ENCODE results near the gene CBFA2T3.

CBFA2T3 gene

DNA sequence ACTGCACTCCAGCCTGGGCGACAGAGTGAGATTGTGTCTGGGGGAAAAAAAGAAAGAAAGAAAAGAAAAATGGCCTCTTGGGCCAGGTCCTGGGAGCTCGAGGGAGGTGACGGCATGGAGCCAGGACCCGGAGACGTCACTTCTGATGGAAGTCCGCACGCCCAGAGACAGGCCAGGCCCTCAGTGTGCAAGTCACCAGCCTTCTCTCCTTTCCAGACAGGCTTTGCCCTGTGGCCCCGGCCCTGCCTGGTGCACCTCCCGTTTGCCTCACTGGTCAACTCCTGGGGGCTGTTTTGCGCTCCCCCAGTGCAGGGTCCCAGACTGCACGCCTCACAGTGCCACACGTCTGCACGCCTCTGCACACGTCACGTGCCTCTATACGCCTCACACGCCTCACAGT, 44.1 kb downstream of the CBFA2T3 start:
- Mint-ChIP-seq H3K4me1 (peaks cover 23% of the 10 kb centered on the region), H3K27me3 (ENCODE audit: low read depth, poor library complexity) (peaks cover 42% of the 10 kb centered on the region), H3K4me3 (no peak overlapping the region), H3K9me3 (peaks cover 3% of the 10 kb centered on the region), H3K27ac (no peak overlapping the region), H3K36me3 (ENCODE audit: low read depth) (no peaks in the 10 kb centered on the region)
- TF ChIP-seq, protein P1, sequence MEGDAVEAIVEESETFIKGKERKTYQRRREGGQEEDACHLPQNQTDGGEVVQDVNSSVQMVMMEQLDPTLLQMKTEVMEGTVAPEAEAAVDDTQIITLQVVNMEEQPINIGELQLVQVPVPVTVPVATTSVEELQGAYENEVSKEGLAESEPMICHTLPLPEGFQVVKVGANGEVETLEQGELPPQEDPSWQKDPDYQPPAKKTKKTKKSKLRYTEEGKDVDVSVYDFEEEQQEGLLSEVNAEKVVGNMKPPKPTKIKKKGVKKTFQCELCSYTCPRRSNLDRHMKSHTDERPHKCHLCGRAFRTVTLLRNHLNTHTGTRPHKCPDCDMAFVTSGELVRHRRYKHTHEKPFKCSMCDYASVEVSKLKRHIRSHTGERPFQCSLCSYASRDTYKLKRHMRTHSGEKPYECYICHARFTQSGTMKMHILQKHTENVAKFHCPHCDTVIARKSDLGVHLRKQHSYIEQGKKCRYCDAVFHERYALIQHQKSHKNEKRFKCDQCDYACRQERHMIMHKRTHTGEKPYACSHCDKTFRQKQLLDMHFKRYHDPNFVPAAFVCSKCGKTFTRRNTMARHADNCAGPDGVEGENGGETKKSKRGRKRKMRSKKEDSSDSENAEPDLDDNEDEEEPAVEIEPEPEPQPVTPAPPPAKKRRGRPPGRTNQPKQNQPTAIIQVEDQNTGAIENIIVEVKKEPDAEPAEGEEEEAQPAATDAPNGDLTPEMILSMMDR (IDR thresholded peaks at IDR 0.05): no peak
- no peak for DNase-seq

DNA sequence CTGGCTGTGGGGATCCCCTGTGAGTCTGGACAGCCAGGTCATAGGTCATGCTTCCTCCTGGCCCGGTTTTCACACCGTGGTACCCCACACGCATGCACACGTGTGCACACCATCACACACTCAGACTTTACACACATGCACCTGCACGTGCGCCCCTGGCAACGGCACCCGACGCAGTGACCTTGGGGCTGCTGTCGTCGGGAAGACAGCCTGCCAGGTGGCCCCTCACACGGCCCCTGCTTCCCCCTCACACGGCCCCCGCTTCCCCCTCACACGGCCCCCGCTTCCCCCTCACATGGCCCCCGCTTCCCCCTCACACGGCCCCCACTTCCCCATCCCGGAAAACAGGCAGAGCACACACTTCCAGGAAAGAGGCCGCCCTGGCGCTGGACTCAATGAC, 45.1 kb downstream of the CBFA2T3 start:
- TF ChIP-seq, protein P1 (IDR thresholded peaks at IDR 0.05): no peak
- Mint-ChIP-seq H3K27me3 (ENCODE audit: low read depth, poor library complexity) (peaks cover 32% of the 10 kb centered on the region), H3K9me3 (peaks cover 3% of the 10 kb centered on the region), H3K4me3 (no peak overlapping the region), H3K27ac (no peak overlapping the region), H3K4me1 (peaks cover 25% of the 10 kb centered on the region), H3K36me3 (ENCODE audit: low read depth) (no peaks in the 10 kb centered on the region)
- DNase-seq: no peak

DNA sequence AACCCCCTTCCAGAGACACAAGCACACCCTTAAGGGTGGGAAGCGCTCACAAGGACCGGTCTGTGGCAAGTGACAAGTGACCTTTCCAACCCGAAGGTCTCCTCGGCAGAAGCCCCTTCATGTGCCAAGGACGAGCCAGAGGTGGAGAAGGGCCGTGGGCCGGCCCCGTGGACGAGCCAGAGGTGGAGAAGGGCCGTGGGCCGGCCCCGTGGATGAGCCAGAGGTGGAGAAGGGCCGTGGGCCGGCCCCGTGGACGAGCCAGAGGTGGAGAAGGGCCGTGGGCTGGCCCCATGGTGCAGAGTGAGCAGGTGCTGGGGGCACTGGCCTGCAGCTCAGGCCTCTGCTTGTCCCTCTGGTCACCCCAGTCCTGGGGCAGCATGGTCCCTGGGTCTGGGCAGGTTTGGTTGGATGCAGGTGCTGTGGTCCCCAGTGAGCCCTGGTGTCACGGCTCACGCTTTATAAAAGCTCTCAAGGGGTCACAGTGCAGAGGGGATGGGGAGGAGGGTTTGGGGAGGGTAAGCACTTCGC, 45.6 kb downstream of the CBFA2T3 start:
- Mint-ChIP-seq H3K27me3 (ENCODE audit: low read depth, poor library complexity) (peaks cover 28% of the 10 kb centered on the region), H3K4me3 (no peak overlapping the region), H3K9me3 (peaks cover 3% of the 10 kb centered on the region), H3K4me1 (peaks cover 25% of the 10 kb centered on the region), H3K36me3 (ENCODE audit: low read depth) (no peaks in the 10 kb centered on the region), H3K27ac (no peak overlapping the region)
- DNase-seq: no peak
- TF ChIP-seq, protein P1 (IDR thresholded peaks at IDR 0.05): no peak

DNA sequence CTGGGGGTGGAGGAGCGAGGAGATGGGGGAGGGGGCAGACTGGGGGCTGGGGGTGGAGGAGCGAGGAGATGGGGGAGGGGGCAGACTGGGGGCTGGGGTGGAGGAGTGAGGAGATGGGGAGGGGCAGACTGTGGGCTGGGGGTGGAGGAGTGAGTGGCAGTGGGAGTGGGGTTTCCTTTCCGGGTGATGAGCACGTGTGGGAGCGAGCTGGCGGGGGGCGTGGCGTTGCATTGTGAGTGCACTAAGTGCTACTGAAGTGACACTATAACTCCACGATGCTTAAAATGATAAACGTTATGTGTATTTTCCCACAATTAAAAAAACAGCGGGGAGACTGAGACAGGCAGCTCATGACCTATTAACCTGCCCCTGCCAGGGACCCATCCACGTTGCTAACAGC, 46.3 kb downstream of the CBFA2T3 start:
- Mint-ChIP-seq H3K4me1 (peaks cover 31% of the 10 kb centered on the region), H3K9me3 (peaks cover 3% of the 10 kb centered on the region), H3K4me3 (no peak overlapping the region), H3K36me3 (ENCODE audit: low read depth) (no peaks in the 10 kb centered on the region), H3K27ac (no peak overlapping the region), H3K27me3 (ENCODE audit: low read depth, poor library complexity) (peaks cover 27% of the 10 kb centered on the region)
- TF ChIP-seq, protein P1 (IDR thresholded peaks at IDR 0.05): no peak
- no peak for DNase-seq

DNA sequence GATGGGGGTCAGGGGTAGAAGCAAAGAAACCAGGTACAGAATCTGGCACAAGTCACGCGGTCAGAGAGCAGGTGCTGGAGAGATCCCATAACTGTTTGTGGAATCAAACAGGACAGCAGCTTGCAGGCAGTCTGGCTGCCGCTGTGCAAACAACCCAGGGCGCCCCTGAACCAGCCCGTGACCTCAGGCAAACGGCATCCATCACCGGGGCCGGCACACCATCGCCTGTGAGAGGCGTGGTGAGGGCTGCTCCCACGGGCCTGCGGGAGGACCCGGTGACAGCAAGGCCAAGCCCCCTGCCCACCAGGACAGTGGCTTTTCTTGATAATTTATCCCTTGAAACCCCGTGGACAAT, 47.9 kb downstream of the CBFA2T3 start:
- TF ChIP-seq, protein P1 (IDR thresholded peaks at IDR 0.05): no peak
- DNase-seq: no peak
- Mint-ChIP-seq H3K9me3 (peaks cover 3% of the 10 kb centered on the region), H3K27ac (no peak overlapping the region), H3K4me1 (peaks cover 37% of the 10 kb centered on the region), H3K27me3 (ENCODE audit: low read depth, poor library complexity) (peaks cover 20% of the 10 kb centered on the region), H3K36me3 (ENCODE audit: low read depth) (no peaks in the 10 kb centered on the region), H3K4me3 (no peak overlapping the region)

DNA sequence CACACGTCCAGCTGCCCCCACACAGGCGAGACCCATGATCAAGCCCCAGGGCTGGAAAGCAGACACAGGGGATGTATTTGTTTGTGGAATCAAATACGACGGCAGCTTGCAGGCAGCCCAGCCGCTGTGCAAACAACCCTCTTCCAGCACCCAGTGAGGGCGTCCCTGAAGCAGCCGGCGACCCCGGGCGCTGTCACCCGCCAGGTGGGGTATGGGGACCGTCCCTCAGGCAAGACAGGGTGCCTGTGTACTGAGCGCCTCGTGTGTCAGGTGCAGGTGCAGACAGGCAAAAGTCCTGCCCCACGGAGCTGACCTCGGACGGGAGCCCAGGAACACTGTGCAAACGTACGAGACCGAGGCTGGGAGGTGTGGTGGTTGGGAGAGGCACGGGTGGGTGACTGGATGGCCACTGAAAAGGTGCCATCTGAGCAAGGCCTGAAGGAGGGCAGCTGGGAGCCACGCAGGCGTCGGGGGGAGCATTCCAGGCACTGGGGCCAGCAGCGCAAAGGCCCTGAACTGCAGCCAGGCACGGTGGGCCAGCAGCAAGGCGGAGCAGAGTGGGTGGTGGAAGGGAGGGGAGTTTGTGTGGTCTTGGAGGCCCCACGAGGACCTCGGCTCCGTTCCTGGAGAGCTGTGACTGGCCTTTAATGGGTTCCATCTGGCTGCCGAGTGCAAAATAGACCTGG, 48.5 kb downstream of the CBFA2T3 start:
- H3K4me3 Mint-ChIP-seq: no peak overlapping the region
- H3K4me1 Mint-ChIP-seq: peaks cover 43% of the 10 kb centered on the region
- H3K27me3 Mint-ChIP-seq (ENCODE audit: low read depth, poor library complexity): peaks cover 20% of the 10 kb centered on the region
- H3K36me3 Mint-ChIP-seq (ENCODE audit: low read depth): no peaks in the 10 kb centered on the region
- no peak overlapping the region for H3K27ac Mint-ChIP-seq
- DNase-seq: no peak
- TF ChIP-seq, protein P1 (IDR thresholded peaks at IDR 0.05): no peak
- H3K9me3 Mint-ChIP-seq: peaks cover 3% of the 10 kb centered on the region

All from nephron progenitor cell (in vitro differentiated cells).